KBM-7 (cell line): ENCODE measurements around the gene PHYHIPL.
A peak's percentile ranks its signal among the peaks of the same experiment; 100 is the strongest.
"Not testable (repeated sequence)": the region's sequence is repeated elsewhere in the genome, so short reads cannot be mapped to it uniquely, and the experiment has no call there.

Source experiments
- DNase-seq: peaks from one replicate; pipeline ENCODE4 v3.0.0-alpha.2; 2015
- in situ Hi-C: fragments of 300-500 bp; cut with MboI; formaldehyde crosslinking; loops from 2 replicates; pipeline ENCODE4 v1.14.3; 2020; ENCODE audit warnings: low sequenced_read_pairs, low pct_unique_long_range_greater_than_20kb, mixed read lengths

The PHYHIPL gene

GRCh38 chr10:59180689-59181270 is 4.3 kb downstream of the PHYHIPL start:
- in situ Hi-C loops: no loop called here
- DNase-seq: no peak

GRCh38 chr10:59181668-59182067 is 5.2 kb downstream of the PHYHIPL start:
- in situ Hi-C loops: no loop called here
- DNase-seq: peak; percentile 39

DNA sequence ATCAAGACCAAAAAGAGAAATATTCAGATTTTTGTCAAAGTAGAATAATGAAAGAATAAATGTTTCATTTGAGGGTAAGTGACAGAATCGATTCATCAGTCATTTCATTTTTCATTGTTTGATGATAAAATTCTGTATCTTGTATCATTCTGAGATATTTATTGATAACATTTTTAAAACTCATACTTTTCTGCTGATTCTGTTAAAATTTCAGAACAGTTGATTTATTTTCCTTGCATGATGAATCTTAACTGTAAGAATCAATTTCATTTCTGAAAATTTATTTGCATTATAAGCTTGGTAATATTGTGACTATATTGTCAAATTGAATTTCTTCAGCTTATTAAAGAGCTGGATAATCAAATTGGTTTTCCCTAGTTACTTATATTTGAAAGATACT is 13.9 kb downstream of the PHYHIPL start:
- in situ Hi-C loops: no loop called here
- no peak for DNase-seq

DNA sequence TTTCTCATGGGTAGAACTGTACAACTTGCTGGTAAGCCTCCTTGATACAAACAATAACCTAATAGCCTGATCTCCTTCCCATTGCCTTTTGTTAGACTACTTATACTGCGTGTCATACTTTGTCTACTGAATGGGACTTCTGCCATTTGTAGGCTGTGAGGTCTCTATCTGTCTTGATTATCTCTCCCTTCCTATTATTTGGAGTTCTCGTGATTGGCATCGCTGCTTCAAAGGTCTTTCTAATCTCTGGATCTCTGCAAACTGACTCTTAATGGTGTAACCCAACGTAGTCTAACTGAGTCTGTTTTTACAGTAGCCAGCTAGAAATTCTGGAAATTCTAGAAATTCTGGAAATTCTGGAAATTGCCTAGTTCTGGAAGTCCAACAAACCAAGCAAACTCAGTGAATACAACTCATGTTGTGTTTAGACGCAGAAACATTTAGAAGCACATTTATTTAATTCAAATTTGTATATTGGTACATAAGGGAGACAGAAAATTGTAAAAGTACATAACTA is 29.8 kb downstream of the PHYHIPL start:
- in situ Hi-C loops: no loop called here
- no peak for DNase-seq

GRCh38 chr10:59212301-59212798 is 35.9 kb downstream of the PHYHIPL start:
- in situ Hi-C loops: no loop called here
- no peak for DNase-seq

- DNase-seq: no peak
- in situ Hi-C loops: no loop called here
Observed at GRCh38 chr10:59214160-59214559, 37.7 kb downstream of the PHYHIPL start.

DNA sequence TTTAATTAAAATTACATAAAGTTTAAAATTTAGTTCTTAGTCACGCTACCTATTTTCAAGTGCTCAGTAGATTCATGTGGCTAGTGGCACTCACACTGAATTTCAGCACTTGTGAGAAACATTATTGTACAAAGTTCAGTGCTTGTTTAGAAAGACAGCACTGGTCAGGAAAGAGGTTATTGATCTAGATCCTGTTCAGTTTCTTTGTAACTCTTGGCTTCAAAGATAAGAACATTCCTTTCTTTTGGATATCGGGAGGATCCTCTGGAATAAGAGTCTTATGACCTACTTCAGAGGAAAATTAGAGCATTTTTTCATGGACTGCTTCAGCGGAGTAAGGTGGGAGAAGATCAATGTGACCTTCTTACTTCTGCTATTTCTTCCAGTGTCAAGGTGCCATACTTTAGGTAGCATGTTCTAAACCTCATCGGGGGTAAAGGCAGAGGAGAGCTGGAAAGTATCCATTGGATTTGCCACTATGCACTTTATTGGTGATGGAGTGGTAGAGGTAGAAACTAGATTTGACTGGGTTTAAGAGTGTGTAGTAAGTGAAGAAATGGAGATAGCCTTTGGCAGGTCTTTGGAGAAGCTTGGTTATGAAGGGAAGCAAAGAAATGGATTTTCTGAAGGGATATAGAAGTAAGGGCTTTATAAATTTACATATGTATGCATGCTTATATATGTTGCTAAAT is 39.9 kb downstream of the PHYHIPL start:
- in situ Hi-C loops: no loop called here
- DNase-seq: no peak

GRCh38 chr10:59222788-59223187 is 46.3 kb downstream of the PHYHIPL start:
- DNase-seq: no peak
- in situ Hi-C loops: no loop called here

DNA sequence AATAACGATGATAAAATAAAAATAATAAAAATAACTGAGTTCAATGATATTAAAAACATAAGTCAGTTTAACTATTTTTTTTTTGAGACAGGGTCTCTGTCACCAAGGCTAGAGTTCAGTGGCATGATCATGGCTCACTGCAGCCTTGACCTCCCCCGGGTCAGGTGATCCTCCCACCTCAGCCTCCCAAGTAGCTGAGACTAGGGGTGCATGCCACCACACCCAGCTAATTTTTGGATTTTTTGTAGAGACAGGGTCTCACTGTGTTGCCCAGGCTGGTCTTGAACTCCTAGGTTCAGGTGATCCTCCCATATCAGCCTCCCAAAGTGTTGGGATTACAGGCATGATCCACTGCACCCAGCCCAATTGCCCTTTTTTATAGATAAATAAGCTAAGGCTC is 47.2 kb downstream of the PHYHIPL start:
- in situ Hi-C loops, DNase-seq: not testable (repeated sequence)

DNA sequence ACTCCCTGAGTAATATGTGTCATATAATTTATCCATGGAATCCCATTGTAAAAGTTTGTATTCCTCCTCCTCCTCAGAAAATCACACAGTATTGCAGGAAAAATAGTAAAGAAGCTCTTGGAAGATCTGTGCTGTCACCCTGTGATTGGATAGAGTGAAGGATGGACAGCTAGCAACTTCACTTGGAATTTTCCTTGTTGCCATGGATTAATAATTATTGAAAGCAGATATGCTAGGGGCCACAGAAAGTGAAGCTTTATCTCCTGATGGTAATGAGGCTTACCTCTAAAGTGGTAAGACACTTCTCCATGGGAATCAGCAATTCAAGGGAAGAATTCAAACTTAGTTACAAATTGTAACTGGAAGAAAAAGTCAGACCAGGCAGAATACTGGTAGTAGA is 48.8 kb downstream of the PHYHIPL start:
- in situ Hi-C loops: no loop called here
- DNase-seq: no peak

- in situ Hi-C loops: no loop called here
- no peak for DNase-seq
Observed at GRCh38 chr10:59227136-59227673, 50.8 kb downstream of the PHYHIPL start.

DNA sequence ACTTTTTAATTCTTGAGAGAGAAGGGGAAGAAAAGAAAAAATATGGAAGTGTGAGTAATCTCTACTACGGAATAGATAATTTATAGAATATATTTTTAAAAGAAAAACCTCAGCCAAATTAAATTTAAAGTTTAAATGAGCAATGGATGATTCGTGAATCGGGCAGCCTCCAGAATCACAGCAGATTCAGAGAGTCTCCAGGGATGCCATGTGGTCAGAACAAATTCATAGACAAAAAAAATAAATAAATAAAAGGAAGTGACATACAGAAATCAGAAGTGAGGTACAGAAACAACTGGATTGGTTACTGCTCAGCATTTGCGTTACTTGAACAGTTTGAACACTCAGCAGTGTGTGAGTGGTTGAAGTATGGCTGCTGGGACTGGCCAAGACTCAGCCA is 53.0 kb downstream of the PHYHIPL start:
- in situ Hi-C loops: no loop called here

GRCh38 chr10:59234194-59234593 is 57.8 kb downstream of the PHYHIPL start:
- in situ Hi-C loops: no loop called here
- DNase-seq: no peak

More for the DNA sequence above, 53.0 kb downstream of the PHYHIPL start:
- no peak for DNase-seq

DNA sequence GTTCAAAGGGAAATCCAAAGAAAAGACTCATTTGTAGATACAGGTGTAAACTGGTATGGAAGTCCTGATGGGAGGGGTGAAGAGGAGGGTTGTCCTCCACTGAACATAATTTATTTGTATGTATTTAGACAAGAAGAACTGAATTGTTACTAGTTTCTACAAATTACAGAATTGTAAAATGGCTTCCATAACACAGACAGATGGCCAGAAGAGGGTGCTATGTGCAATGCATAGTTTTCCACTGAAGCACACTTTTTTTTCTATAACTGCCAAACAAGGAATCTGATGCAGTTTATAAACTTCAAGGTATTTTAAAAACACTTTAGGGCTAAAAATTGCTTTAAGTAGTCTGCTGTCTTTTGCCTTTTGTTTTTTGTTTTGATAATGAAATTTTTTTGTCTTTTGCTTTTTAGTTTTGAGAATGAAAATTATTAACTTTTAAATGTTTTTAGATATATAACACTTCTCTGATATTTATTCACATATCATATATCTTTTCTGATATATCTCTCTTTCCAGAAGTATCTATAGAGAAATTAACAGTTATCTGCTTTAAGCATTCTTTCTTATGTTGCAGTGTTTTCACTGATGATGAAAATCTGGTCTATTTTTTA is 58.5 kb downstream of the PHYHIPL start:
- in situ Hi-C loops: no loop called here
- DNase-seq: peak; percentile 26

DNA sequence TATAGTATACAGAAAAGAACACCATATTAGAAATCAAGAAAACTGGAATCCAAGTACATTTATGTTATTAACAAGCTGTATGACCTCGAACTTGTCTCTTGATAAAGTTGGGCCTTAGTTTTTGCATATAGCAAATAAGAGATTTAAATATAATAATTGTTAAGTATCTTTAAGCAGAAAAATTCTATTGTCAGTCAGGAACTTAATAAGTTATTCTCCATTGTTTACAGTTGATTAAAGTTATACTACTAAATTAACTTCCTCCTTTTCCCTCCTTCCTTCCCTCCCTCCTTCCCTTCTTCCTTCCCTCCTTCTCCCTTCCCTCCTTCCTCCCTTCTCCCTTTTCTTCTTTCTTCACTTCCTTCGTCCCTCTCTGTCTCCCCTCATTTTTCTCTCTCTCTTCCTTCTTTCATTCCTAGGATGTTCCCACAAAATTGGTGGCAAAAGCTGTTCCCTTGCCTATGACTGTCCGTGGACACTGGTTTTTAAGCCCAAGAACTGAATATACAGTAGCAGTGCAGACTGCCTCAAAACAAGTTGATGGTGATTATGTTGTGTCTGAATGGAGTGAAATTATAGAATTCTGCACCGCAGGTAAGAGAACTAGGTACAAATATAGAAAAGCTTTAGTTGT is 59.7 kb downstream of the PHYHIPL start:
- no peak for DNase-seq
- in situ Hi-C loops: no loop called here

- DNase-seq: no peak
- in situ Hi-C loops: no loop called here
Observed at GRCh38 chr10:59237775-59238174, 61.3 kb downstream of the PHYHIPL start.

DNA sequence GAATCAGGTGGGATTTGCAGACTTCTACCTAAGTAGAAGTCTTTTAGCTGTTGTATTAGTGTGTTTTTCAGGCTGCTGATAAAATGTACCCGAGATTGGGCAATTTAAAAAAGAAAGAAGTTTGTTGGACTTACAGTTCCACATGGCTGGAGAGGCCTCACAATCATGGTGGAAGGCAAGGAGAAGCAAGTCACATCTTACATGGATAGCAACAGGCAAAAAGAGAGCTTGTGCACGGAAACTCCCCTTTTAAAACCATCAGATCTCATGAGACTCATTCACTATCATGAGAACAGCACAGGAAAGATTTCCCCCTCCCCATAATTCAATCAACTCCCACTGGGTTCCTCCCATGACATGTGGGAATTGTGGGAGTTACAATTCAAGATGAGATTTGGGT is 62.7 kb downstream of the PHYHIPL start:
- DNase-seq, in situ Hi-C loops: not testable (repeated sequence)

DNA sequence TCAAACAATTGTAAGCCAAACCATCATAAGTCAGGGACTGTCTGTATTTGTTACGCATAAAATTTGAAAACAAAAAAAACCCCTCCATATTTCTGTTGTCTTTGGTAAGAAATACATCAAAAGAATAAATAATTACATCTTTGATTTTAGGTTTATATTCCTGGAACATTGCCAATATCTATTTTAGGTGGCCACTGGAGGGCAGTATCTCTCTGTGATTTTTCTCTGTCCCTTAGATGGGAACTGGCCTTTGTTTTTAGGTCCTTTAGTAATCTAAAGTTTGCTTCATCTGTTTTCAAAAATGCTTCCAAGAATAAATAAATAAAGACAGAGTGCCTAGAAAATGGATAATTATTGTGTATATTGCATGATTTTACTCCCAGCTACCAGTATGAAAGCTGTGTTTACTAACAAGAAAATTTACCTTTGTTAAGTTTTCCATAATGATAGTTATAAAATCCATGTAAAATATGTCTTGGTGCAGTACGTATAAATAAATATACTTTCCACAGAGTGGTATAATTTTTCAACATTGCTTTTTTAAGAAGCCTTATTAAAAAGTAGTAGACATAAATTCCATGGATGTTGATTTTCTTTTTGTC is 64.2 kb downstream of the PHYHIPL start:
- peak; percentile 58 for DNase-seq
- in situ Hi-C loops: no loop called here

DNA sequence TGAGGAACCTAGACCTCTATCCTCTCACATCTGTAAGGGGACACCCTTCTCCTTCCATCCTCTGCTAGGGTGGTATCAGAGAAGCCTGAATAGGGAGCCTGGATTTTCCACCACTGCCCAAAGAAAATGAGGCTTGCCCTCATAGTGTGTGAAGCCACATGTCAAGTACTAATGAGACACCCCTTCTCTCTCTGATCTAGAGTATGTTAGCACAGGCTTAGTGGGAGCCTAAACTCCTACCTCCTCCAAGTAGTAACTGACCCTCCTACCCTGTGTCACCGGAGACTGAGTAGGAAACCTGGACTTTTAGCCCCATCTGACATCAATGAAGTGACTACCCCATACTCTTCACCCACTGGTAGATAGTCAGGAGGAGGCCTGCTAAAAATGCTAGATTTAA is 65.6 kb downstream of the PHYHIPL start:
- in situ Hi-C loops: no loop called here
- no peak for DNase-seq
